HepG2 (cell line): Measurements from ENCODE around the gene IGFALS. TPM values are rescaled to one million over a fixed set of nuclear protein-coding genes. Genes with fewer than 3 reads are reported as not detected.
A peak's percentile ranks its signal among the peaks of the same experiment; 100 is the strongest.

ENCODE experiments used
- ADNP ChIP-seq: sonication (generic); formaldehyde crosslinking; IDR thresholded peaks from 2 replicates; pipeline ENCODE4 v1.4.0; 2020; ENCODE audit warnings: missing genetic modification reagents
- FOXC1 ChIP-seq: sonication (generic); formaldehyde crosslinking; IDR thresholded peaks from 2 replicates; pipeline ENCODE4 v1.8.0; 2022; ENCODE audit warnings: mild to moderate bottlenecking, missing genetic modification reagents, borderline replicate concordance
- FOXP1 ChIP-seq, 2 experiments: fragments of 450-650 bp in 1 of 2; IDR thresholded peaks; 2 replicates each; pipeline ENCODE4 v1.6.1; 2017 to 2018; ENCODE audit warnings: antibody characterized with exemption in 1 of 2
- GMEB1 ChIP-seq: sonication (generic); formaldehyde crosslinking; IDR thresholded peaks from 2 replicates; pipeline ENCODE4 v1.5.1; 2020; ENCODE audit warnings: missing genetic modification reagents, mild to moderate bottlenecking, borderline replicate concordance
- GPBP1L1 ChIP-seq: sonication (generic); formaldehyde crosslinking; IDR thresholded peaks from 2 replicates; pipeline ENCODE4 v1.5.0; 2020; ENCODE audit warnings: mild to moderate bottlenecking, missing genetic modification reagents
- GTF2F1 ChIP-seq: fragments of 150-350 bp; IDR thresholded peaks from 2 replicates; pipeline ENCODE4 v1.6.1; 2014; ENCODE audit warnings: low read length
- GZF1 ChIP-seq: sonication (generic); formaldehyde crosslinking; IDR thresholded peaks from 2 replicates; pipeline ENCODE4 v1.5.1; 2020; ENCODE audit warnings: mild to moderate bottlenecking, missing genetic modification reagents
- HNRNPH1 ChIP-seq: fragments of 200-400 bp; formaldehyde crosslinking; optimal IDR thresholded peaks from 2 replicates; pipeline ENCODE3; 2017; ENCODE audit warnings: mild to moderate bottlenecking, low read depth, low read length
- NFIB ChIP-seq: sonication (generic); formaldehyde crosslinking; IDR thresholded peaks from 2 replicates; pipeline ENCODE4 v1.9.0; 2021; ENCODE audit warnings: missing genetic modification reagents, mild to moderate bottlenecking, borderline replicate concordance
- PHF8 ChIP-seq: sonication (generic); formaldehyde crosslinking; IDR thresholded peaks from 2 replicates; pipeline ENCODE4 v1.5.0; 2020; ENCODE audit warnings: missing genetic modification reagents
- PITX1 ChIP-seq: sonication (generic); formaldehyde crosslinking; IDR thresholded peaks from 2 replicates; pipeline ENCODE4 v1.5.1; 2020; ENCODE audit warnings: mild to moderate bottlenecking, missing genetic modification reagents
- ZMYM2 ChIP-seq: sonication (generic); formaldehyde crosslinking; IDR thresholded peaks from 2 replicates; pipeline ENCODE4 v1.8.0; 2022; ENCODE audit warnings: mild to moderate bottlenecking, missing genetic modification reagents
- ZNF142 ChIP-seq: sonication (generic); formaldehyde crosslinking; IDR thresholded peaks from 2 replicates; pipeline ENCODE4 v1.4.0; 2020; ENCODE audit warnings: missing genetic modification reagents
- ZNF234 ChIP-seq: sonication (generic); formaldehyde crosslinking; conservative IDR thresholded peaks from 2 replicates; pipeline ENCODE4 v1.5.1; 2020; ENCODE audit warnings: mild to moderate bottlenecking, missing genetic modification reagents
- ZNF235 ChIP-seq: sonication (generic); formaldehyde crosslinking; IDR thresholded peaks from 2 replicates; pipeline ENCODE4 v1.8.1; 2023; ENCODE audit warnings: mild to moderate bottlenecking, missing genetic modification reagents, borderline replicate concordance
- ZNF350 ChIP-seq: sonication (generic); formaldehyde crosslinking; IDR thresholded peaks from 2 replicates; pipeline ENCODE4 v1.4.0; 2020; ENCODE audit warnings: mild to moderate bottlenecking, low read depth, missing genetic modification reagents, borderline replicate concordance
- ZNF737 ChIP-seq: sonication (generic); formaldehyde crosslinking; IDR thresholded peaks from 2 replicates; pipeline ENCODE4 v1.5.0; 2020; ENCODE audit warnings: missing genetic modification reagents, mild to moderate bottlenecking, borderline replicate concordance
- polyA plus RNA-seq, 8 experiments: library from polyadenylated mRNA; depleted of rRNA in 3 of 8; stranded (reverse) in 7 of 8; unstranded in 1 of 8; fragments of >200 nt; fragmentation: Illumina TruSeq in 4 of 8; extraction: Trizol in 4 of 8; gene quantifications; 2 replicates each; pipeline versions ENCODE4 v1.2.1 to v1.2.3, GENCODE V29; 2011 to 2016; ENCODE audit warnings: low read depth in 4 of 8, missing spikeins in 1 of 8, mixed read lengths in 1 of 8; ENCODE audit not compliant: insufficient read depth in 1 of 8
- total RNA-seq, 5 experiments: library from RNA; depleted of rRNA; stranded (reverse); fragments of >200 nt; fragmentation: Illumina TruSeq; extraction: Trizol; gene quantifications; 2 replicates each; pipeline ENCODE4 v1.2.3, GENCODE V29; 2016; ENCODE audit warnings: low read depth in 1 of 5
- TF ChIP-seq, protein P1 (sequence below): sonication (generic); formaldehyde crosslinking; IDR thresholded peaks from 2 replicates; pipeline ENCODE4 v1.8.0; 2022; ENCODE audit warnings: missing genetic modification reagents, mild to moderate bottlenecking, borderline replicate concordance

IGFALS gene
- total and polyA plus RNA-seq, 2 of the 13 experiments (the other 11 are each of a cell fraction or from before 2014, with no cell fraction given), result 0.34 to 2.4 TPM

DNA sequence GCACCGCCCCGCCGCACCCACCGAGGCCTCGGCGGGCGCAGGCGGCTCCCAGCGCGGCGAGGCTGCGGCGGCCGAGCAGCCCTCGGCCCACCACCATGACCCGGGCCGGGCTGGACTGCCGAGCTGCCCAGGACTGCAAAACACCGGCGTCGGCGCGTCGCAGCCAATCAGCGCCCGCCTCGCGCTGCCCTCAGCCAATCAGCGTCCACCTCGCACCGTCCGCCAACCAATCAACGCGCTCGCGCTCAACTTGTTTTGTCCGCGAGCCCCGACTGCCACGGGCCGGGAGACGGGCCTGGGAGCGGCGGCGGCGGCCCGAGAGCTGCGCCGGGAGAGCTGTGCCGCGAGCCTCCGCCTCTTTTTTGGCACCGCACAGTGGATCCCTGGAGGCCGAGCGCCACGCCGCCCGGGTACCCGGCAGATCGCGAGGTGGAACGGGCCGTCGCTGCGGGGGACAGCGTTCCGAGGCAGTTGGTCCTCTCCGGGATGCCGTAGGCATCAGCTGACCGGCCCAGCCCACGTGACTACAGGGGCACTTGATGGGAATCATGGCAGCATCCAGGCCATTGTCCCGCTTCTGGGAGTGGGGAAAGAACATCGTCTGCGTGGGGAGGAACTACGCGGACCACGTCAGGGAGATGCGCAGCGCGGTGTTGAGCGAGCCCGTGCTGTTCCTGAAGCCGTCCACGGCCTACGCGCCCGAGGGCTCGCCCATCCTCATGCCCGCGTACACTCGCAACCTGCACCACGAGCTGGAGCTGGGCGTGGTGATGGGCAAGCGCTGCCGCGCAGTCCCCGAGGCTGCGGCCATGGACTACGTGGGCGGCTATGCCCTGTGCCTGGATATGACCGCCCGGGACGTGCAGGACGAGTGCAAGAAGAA, 33.4 kb upstream of the IGFALS start, which contains the start of the genes FAHD1 and HAGH (continued):
- TF ChIP-seq GMEB1 (CRISPR knock-in tag) (peak; percentile 73), GPBP1L1 (no peak), ADNP (CRISPR knock-in tag) (no peak), ZMYM2 (CRISPR knock-in tag) (peak; percentile 73; the same call in 1 of the 2 replicates), PHF8 (CRISPR knock-in tag) (peak; percentile 94), FOXC1 (CRISPR knock-in tag) (peak; percentile 80), PITX1 (peak; percentile 54; the same call in 1 of the 2 replicates), GTF2F1 (peak; percentile 77; the same call in 1 of the 2 replicates), ZNF142 (CRISPR knock-in tag) (peak; percentile 43), ZNF737 (CRISPR knock-in tag) (peak; percentile 92), ZNF234 (CRISPR knock-in tag) (0 out of 2 replicates have a peak, but pooled peaks have one; percentile 57), ZNF235 (CRISPR knock-in tag) (no peak; the same call in 1 of the 2 replicates), HNRNPH1 (no peak), FOXP1 (IDR thresholded peaks at IDR 0.05) (no peak), FOXP1 (CRISPR knock-in tag; IDR thresholded peaks at IDR 0.05) (0 out of 2 replicates have a peak, but pooled peaks have one; percentile 9), ZNF350 (CRISPR knock-in tag) (peak; percentile 92), NFIB (CRISPR knock-in tag) (no peak), GZF1 (CRISPR knock-in tag) (no peak)
- TF ChIP-seq, protein P1, sequence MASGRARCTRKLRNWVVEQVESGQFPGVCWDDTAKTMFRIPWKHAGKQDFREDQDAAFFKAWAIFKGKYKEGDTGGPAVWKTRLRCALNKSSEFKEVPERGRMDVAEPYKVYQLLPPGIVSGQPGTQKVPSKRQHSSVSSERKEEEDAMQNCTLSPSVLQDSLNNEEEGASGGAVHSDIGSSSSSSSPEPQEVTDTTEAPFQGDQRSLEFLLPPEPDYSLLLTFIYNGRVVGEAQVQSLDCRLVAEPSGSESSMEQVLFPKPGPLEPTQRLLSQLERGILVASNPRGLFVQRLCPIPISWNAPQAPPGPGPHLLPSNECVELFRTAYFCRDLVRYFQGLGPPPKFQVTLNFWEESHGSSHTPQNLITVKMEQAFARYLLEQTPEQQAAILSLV (CRISPR knock-in tag), result peak; percentile 89
